Ovary (tissue), 3 donors: Measurements from ENCODE around the gene PPP1CA.

ENCODE experiments used
- POLR2A ChIP-seq: fragments of 450-650 bp; IDR thresholded peaks from one replicate; pipeline ENCODE4 v1.6.1; 2017; ENCODE audit warnings: antibody characterized with exemption, mild to moderate bottlenecking, moderate library complexity
- TF ChIP-seq, protein P1 (sequence below), 3 donors: fragments of 450-650 bp in 2 of 3; fragments of 200-600 bp in 1 of 3; IDR thresholded peaks; one replicate each; pipeline versions ENCODE4 v1.5.1 to v1.8.0; 2016 to 2022; ENCODE audit warnings: antibody characterized with exemption in 3 of 3, mild to moderate bottlenecking in 1 of 3
- donor health status: DM: no; HTN: no; CAD: no.

DNA sequence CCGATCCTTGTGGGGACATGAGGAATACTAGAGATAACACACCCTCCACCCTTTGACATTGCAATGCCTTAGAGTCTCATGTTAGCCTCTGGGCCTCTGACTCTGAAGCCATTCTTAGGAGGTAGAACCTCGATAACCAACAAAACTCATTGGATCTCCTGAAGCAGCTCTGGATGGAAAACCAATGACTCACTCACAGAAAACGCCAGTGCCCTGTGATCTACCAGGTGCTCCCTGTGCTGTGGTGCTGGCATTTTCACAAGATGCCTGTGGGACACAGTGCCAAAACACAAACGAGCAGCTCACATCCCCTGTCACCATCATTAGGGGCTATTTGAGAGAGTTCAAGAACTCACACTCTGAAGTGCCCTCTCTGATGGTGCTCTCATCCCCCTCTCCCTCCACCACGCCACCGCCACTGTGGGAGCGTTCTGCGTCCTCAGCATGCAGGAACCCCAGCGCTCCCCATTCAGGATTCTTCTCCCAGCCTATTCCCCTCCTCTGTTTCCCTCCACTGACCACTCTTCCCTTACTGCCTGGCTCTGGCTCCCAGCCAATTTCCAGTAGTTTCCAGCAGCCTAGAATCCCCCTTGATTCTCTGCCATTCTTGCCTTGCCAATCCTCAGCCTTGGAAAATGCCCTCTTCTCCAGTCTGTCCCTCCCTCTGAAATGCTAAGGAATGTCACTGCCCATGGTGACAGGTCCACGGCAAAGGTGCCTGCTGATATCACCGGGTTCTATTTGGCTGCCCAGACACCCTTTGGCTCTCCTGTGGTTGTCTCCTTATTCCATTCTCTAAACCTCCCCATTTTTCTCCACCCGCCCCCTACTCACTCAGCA is 43.6 kb downstream of the PPP1CA start:
- TF ChIP-seq, protein P1, sequence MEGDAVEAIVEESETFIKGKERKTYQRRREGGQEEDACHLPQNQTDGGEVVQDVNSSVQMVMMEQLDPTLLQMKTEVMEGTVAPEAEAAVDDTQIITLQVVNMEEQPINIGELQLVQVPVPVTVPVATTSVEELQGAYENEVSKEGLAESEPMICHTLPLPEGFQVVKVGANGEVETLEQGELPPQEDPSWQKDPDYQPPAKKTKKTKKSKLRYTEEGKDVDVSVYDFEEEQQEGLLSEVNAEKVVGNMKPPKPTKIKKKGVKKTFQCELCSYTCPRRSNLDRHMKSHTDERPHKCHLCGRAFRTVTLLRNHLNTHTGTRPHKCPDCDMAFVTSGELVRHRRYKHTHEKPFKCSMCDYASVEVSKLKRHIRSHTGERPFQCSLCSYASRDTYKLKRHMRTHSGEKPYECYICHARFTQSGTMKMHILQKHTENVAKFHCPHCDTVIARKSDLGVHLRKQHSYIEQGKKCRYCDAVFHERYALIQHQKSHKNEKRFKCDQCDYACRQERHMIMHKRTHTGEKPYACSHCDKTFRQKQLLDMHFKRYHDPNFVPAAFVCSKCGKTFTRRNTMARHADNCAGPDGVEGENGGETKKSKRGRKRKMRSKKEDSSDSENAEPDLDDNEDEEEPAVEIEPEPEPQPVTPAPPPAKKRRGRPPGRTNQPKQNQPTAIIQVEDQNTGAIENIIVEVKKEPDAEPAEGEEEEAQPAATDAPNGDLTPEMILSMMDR (IDR thresholded peaks at IDR 0.05) = no peak
- no peak for TF ChIP-seq POLR2A
